Neural crest cell (in vitro differentiated cells): ENCODE results near the gene AGTPBP1. TPM values are rescaled to one million over a fixed set of nuclear protein-coding genes. Genes with fewer than 3 reads are reported as not detected.

Experiments
- DNase-seq: peaks from one replicate; pipeline ENCODE4 v3.0.0; 2021; ENCODE audit warnings: low read depth, mixed read lengths, low spot score
- H3K27ac Mint-ChIP-seq: one replicate; pipeline ENCODE4 v1.8.0; 2021; ENCODE audit warnings: mild to moderate bottlenecking, mixed read lengths; ENCODE audit not compliant: unreplicated experiment
- H3K27me3 Mint-ChIP-seq: 2 replicates; pipeline ENCODE4 v1.8.0; 2021; ENCODE audit warnings: low read depth, mild to moderate bottlenecking, mixed read lengths
- H3K36me3 Mint-ChIP-seq: 2 replicates; pipeline ENCODE4 v1.8.0; 2021; ENCODE audit warnings: low read depth, mild to moderate bottlenecking, mixed read lengths
- H3K4me1 Mint-ChIP-seq: 2 replicates; pipeline ENCODE4 v1.8.0; 2021; ENCODE audit warnings: mixed read lengths
- H3K4me3 Mint-ChIP-seq: one replicate; pipeline ENCODE4 v1.8.0; 2021; ENCODE audit warnings: mild to moderate bottlenecking, mixed read lengths
- H3K9me3 Mint-ChIP-seq: 2 replicates; pipeline ENCODE4 v1.8.0; 2021; ENCODE audit warnings: mixed read lengths
- total RNA-seq: library from RNA; stranded (reverse); gene quantifications from 2 replicates; pipeline ENCODE4 v1.2.1, GENCODE V29; 2021
- TF ChIP-seq, protein P1 (sequence below): fragments of 200-600 bp; sonication (generic); conservative IDR thresholded peaks from 2 replicates; pipeline ENCODE4 v1.5.0; 2021; ENCODE audit warnings: antibody characterized with exemption, mild to moderate bottlenecking

The AGTPBP1 gene
- total RNA-seq, 1 donor from 2014 or later: 43.0 TPM

DNA sequence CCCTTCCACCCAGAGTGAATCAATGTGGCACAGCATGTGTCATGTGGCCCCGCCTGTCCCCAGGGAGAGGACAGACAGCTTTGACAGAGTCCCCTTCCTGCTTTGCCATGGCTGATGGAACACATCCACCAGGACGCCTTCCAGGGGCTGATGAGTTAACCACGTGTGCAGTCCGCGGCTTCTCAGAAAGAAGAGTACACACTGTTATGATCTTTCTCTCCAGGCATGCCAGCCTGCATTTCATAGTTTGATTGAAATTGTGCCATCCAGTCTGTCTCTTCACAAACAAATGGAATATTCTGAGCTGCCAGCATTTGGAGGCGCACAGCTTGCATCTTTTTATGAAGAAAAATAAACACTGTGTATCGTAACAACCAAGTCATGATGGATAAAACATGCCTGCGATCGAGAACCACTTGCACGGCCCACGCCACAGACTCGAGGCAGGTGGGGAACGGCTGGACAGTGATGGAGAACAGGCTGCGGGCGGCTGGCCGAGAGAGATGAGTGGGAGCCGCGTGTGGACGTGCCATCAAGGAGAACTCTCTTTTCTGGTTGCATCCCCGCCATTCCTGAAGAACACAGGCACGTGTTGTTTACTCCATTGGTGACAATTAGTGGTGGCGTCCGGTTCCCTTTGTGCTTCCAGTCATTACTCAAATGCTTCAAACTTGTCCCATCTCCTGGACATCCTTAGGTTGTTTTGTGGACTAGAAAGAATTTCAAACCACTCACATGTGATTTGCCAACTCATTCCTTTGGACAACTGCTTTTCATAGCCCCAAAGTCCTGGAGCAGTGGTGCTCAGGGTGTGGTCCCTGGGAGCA, 220.2 kb downstream of the AGTPBP1 start:
- peaks cover 15% of the 10 kb centered on the region for H3K27me3 Mint-ChIP-seq
- peaks cover 12% of the 10 kb centered on the region for H3K4me1 Mint-ChIP-seq
- TF ChIP-seq, protein P1, sequence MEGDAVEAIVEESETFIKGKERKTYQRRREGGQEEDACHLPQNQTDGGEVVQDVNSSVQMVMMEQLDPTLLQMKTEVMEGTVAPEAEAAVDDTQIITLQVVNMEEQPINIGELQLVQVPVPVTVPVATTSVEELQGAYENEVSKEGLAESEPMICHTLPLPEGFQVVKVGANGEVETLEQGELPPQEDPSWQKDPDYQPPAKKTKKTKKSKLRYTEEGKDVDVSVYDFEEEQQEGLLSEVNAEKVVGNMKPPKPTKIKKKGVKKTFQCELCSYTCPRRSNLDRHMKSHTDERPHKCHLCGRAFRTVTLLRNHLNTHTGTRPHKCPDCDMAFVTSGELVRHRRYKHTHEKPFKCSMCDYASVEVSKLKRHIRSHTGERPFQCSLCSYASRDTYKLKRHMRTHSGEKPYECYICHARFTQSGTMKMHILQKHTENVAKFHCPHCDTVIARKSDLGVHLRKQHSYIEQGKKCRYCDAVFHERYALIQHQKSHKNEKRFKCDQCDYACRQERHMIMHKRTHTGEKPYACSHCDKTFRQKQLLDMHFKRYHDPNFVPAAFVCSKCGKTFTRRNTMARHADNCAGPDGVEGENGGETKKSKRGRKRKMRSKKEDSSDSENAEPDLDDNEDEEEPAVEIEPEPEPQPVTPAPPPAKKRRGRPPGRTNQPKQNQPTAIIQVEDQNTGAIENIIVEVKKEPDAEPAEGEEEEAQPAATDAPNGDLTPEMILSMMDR: no peak
- no peaks in the 10 kb centered on the region for H3K36me3 Mint-ChIP-seq
- no peaks in the 10 kb centered on the region for H3K9me3 Mint-ChIP-seq
- peak overlapping the region; percentile 84 for H3K4me3 Mint-ChIP-seq
- no peak overlapping the region for H3K27ac Mint-ChIP-seq
- no peak for DNase-seq

DNA sequence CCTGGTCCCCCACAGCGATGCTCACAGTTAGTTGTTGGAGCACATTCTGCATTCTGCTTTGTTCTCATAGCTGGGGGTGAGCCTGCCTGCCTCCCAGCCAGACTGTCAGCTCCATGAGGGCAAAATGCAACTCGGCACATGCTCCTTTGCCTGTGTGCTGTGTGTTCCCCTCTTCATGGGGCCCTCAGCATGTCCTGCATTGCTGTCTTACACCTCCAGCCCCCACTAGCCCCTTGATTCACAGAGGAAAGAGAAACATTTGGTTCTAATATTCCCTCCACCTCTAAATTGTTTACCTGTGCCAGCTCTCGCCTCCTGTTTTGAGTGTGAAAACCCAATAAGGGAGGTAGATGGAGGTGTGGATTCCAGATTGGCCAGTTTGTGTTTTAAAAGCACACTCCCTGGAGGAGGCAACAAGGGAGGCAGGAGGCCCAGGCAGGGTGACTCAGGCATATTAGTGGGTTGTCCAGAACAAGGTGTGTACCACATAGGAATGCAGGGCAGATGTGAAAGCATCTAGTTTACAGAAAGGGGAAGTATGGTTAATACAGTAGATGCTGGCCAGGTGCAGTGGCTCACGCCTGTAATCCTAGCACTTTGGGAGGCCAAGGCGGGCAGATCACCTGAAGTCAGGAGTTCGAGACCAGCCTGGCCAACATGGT, 224.6 kb downstream of the AGTPBP1 start:
- Mint-ChIP-seq H3K27ac (no peak overlapping the region), H3K4me3 (no peak overlapping the region), H3K27me3 (peaks cover 3% of the 10 kb centered on the region), H3K9me3 (no peaks in the 10 kb centered on the region), H3K36me3 (no peaks in the 10 kb centered on the region), H3K4me1 (peaks cover 6% of the 10 kb centered on the region)
- TF ChIP-seq, protein P1: no peak
- no peak for DNase-seq

DNA sequence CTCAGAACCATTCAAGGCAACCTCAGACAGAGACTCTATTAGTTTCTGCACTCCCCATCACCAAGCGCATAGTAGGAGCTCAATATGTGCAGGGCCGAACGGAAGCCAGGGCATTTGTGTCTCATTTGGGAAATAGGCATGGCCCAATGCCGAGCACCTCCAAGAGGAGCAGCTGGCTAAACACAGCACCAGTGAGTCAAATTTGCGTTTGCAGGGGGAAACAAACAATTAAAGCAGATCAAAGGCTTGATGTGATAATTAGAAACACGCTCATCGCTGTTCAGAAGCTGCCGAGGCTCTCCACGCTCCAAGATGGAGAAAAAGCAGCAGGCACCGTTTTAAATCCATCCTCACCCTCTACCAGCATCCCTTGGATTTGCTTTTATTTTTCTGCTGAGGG, 225.3 kb downstream of the AGTPBP1 start:
- TF ChIP-seq, protein P1: no peak
- no peaks in the 10 kb centered on the region for H3K9me3 Mint-ChIP-seq
- no peaks in the 10 kb centered on the region for H3K36me3 Mint-ChIP-seq
- no peak overlapping the region for H3K27ac Mint-ChIP-seq
- H3K4me1 Mint-ChIP-seq: peaks cover 6% of the 10 kb centered on the region
- peaks cover 3% of the 10 kb centered on the region for H3K27me3 Mint-ChIP-seq
- no peak for DNase-seq
- H3K4me3 Mint-ChIP-seq: no peak overlapping the region

DNA sequence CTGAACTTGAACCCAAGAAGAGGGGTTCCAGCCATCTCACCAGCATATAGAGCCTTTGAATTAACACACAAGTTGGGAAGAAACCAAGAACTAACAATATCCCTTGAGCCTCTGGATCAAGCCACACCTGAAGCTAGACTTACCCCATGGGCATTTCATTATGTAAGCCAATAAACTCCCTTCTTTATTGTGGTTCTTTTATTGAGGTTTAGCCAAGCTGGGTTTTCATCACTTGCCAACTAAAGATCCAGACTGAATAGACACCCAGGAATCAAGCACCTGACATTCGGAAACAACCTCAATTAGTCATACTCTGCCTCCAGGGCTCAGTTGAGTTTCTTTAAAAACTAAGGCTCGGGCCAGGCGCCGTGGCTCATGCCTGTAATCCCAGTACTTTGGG, 226.7 kb downstream of the AGTPBP1 start:
- Mint-ChIP-seq H3K4me1 (peaks cover 6% of the 10 kb centered on the region), H3K9me3 (no peaks in the 10 kb centered on the region), H3K36me3 (no peaks in the 10 kb centered on the region), H3K27me3 (peaks cover 3% of the 10 kb centered on the region), H3K4me3 (no peak overlapping the region), H3K27ac (no peak overlapping the region)
- TF ChIP-seq, protein P1: no peak
- DNase-seq: no peak

DNA sequence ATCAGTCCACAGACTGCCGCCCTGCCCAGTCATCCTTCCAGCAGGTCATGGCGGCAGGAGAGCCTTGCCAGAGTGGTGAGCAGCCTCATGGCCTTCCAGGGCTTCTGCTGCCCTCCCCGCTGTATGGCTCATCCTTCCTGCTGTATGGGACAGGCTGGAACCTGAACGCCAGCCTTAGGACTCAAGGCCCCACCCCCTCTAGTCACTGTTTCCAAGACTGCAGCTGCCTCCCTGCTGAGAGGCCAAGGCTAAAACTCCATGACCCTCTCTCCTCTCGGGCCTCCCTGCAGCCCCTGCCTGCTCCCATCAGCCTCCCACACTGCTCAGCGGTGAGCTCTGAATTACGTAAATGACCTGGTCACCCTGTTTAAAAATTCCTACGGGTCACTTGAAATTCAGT, 227.5 kb downstream of the AGTPBP1 start:
- Mint-ChIP-seq H3K36me3 (no peaks in the 10 kb centered on the region), H3K4me1 (peaks cover 6% of the 10 kb centered on the region), H3K9me3 (no peaks in the 10 kb centered on the region), H3K27ac (no peak overlapping the region), H3K27me3 (peaks cover 3% of the 10 kb centered on the region), H3K4me3 (no peak overlapping the region)
- TF ChIP-seq, protein P1: no peak
- no peak for DNase-seq
